ENCODE results near the gene ZIC5.

ZIC5 gene

DNA sequence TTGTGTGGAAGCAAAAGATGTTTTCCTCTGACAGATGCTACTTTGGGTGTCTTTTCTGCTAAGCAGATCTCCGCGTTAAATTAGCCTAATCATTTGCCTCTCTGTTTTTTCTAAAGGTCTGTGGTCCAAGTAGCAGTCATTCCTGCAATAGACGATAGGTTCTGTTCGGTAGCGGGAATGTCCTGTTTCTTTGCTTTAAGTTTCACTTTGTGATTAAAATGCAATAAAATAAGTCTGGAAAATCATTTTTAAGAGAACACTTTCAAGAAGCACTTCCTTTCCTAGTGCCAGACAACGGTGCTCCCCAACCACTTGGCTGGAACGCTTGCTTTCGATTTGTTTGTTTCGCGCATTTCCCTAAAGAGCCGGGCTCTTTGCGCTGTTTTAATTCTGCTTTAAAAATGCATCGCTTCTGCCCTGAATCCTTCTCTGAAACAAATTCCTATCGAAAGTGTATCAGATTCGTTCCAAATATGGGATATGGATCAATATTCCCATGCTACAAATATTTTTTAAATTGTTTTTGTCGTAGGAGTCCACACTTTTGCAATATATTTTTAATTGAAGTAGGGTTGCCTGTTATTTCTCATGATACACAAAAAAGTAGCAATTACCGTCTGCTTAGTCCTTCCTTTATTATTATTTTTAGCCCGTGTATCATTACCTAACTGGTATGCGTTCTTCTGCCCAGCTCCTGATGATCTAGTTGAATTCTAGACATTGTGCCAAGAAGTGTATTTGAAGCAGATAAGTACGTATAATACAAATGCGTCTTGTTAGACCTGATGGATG is 24.2 kb upstream of the ZIC5 start:
- TF ChIP-seq, protein P1, sequence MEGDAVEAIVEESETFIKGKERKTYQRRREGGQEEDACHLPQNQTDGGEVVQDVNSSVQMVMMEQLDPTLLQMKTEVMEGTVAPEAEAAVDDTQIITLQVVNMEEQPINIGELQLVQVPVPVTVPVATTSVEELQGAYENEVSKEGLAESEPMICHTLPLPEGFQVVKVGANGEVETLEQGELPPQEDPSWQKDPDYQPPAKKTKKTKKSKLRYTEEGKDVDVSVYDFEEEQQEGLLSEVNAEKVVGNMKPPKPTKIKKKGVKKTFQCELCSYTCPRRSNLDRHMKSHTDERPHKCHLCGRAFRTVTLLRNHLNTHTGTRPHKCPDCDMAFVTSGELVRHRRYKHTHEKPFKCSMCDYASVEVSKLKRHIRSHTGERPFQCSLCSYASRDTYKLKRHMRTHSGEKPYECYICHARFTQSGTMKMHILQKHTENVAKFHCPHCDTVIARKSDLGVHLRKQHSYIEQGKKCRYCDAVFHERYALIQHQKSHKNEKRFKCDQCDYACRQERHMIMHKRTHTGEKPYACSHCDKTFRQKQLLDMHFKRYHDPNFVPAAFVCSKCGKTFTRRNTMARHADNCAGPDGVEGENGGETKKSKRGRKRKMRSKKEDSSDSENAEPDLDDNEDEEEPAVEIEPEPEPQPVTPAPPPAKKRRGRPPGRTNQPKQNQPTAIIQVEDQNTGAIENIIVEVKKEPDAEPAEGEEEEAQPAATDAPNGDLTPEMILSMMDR (IDR thresholded peaks at IDR 0.05; ENCODE audit: control insufficient read depth, insufficient read depth, low read depth, low read length, missing control alignments) = no peak
- DNase-seq (ENCODE audit: low read depth) = no peak
- H3K4me3 ChIP-seq (ENCODE audit: control insufficient read depth, low read depth, low read length) = no peak overlapping the region

DNA sequence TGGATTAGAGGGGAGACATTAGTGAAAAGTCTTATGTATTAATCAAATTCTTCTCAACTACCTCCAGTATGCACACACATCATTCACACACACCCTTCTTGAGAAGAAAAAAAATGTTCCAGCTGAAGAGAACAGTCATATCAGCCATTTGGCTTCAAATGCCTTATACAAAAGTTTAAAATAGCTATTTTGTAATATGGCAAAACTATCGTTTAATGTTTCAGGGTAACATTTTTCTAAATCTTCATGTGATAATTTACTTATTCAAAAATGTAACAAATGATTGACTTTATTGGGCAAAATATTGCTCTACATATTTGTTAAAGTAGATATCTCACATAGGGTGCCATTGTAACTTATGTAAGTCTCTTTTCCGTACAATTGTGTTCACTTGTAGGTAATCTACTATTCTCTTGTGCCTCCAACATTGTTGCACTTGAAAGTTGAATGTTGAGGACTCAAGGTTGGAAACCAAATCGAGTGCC is 23.6 kb upstream of the ZIC5 start:
- TF ChIP-seq, protein P1 (IDR thresholded peaks at IDR 0.05; ENCODE audit: control insufficient read depth, insufficient read depth, low read depth, low read length, missing control alignments) = no peak
- no peak overlapping the region for H3K4me3 ChIP-seq (ENCODE audit: control insufficient read depth, low read depth, low read length)
- no peak for DNase-seq (ENCODE audit: low read depth)

GRCh38 chr13:99994638-99995020 is 23.1 kb upstream of the ZIC5 start:
- DNase-seq (ENCODE audit: low read depth) = no peak
- no peak overlapping the region for H3K4me3 ChIP-seq (ENCODE audit: control insufficient read depth, low read depth, low read length)
- TF ChIP-seq, protein P1 (IDR thresholded peaks at IDR 0.05; ENCODE audit: control insufficient read depth, insufficient read depth, low read depth, low read length, missing control alignments) = no peak

DNA sequence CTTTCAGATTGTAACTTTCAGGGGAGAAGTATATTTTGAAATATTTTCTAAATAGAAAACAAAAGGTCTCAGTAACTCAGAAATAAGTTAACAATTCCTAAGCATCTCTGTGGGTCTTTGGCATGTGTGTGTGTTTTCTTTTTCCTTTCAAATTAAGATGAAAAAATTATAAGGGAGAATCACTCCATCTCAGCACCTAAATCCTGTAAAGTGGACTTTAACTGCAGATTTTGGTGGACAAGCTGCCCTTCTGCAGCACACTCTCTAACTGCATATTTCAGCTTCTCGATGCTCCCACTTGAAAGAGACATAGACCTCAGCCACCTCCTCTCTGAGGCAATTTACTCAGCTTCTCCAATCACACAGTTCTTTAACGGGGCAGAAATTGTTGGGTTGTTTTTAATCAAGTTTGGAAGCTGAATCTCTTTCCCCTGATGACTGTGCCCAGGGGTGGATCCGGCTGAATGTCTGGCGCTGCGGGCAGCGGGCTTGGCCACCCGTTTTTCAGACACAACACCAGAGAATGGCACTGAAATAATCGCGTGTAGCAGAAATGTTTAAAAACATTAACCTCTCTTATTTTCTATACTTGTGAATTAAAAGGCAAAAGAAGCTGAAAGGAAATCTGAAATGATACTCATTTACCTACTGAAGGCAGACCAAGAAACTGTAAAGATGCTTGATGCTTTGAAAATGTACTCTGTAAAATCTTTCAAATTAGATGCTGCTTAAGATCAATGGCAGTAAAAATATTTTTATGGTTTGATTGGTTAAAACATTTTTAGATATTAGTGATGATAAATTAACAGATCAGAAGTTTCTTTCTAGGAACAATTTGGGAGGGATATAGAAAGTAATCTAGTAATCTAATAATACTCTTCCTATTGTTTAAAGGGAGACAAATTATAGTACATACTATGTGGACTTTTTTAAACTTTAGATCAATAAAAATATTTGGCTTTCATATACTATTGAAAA is 22.4 kb upstream of the ZIC5 start:
- H3K4me3 ChIP-seq (ENCODE audit: control insufficient read depth, low read depth, low read length) = no peak overlapping the region
- TF ChIP-seq, protein P1 (IDR thresholded peaks at IDR 0.05; ENCODE audit: control insufficient read depth, insufficient read depth, low read depth, low read length, missing control alignments) = no peak
- no peak for DNase-seq (ENCODE audit: low read depth)

- no peak overlapping the region for H3K4me3 ChIP-seq (ENCODE audit: control insufficient read depth, low read depth, low read length)
- DNase-seq (ENCODE audit: low read depth) = no peak
- TF ChIP-seq, protein P1 (IDR thresholded peaks at IDR 0.05; ENCODE audit: control insufficient read depth, insufficient read depth, low read depth, low read length, missing control alignments) = no peak
These were observed 21.4 kb upstream of the ZIC5 start for GRCh38 chr13:99992949-99993351.

Data from AG09309 (cell line).